HL-60/S4 treated with phorbol 12-myristate 13-acetate at 8.2 ng/mL for 4 days and 3 days (cell line): ENCODE results near the gene LONRF2.

Experiments used
- in situ Hi-C: fragments of 300-500 bp; cut with MboI; formaldehyde crosslinking; loops from 2 replicates; pipeline ENCODE4 v1.15.0; 2022; ENCODE audit warnings: low sequenced_read_pairs

Gene LONRF2

GRCh38 chr2:100240386-100240785 lies 81.9 kb downstream of the LONRF2 start:
- in situ Hi-C loops: loop anchor here (10.0 kb wide), 1 partner anchor 676 kb away; no protein-coding TSS in a partner anchor

GRCh38 chr2:100239486-100240210 lies 82.7 kb downstream of the LONRF2 start:
- in situ Hi-C loops: loop anchor here (10.0 kb wide), 1 partner anchor 675 kb away; no protein-coding TSS in a partner anchor

- in situ Hi-C loops: no loop called here
These were observed 83.8 kb downstream of the LONRF2 start for GRCh38 chr2:100238471-100238870.

DNA sequence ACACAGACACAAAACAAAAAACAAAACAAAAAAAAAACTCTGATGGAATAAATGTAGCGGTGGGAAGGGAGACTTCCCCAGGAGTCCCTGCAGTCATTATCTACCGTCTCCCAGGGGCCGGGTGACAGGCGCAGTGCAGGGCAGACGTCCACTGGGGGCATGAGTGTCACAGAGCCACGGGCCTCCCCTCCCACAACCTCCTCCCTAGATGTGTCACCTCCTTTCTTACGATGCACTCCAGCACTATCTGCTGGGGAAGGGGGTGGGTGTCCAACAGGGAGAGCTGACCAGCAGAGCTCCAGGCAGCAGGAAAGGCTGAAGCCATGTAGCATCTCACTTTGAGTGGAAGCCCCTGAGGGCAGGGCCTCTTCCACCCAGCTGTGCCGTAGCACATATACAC lies 84.5 kb downstream of the LONRF2 start:
- in situ Hi-C loops: no loop called here

DNA sequence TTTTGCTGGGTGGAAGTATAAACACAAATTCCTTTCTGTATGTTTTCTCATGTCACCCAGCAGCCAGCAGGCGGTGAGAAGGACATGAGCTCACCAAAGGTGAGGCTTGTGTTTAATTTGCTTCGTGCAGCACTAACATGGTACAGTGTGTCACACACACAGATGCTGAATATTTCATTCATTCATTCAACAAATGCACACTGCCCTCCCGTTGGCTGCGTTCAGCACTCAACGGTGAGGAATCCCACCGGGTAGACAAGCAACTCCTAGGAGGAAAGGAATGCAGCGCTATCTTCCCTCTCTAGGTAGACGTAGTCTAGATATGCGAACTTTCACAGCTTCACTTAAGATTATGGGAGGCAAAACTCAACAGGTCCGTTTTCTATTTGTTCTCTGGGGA lies 85.1 kb downstream of the LONRF2 start:
- in situ Hi-C loops: no loop called here

GRCh38 chr2:100236166-100236565 lies 86.1 kb downstream of the LONRF2 start:
- in situ Hi-C loops: no loop called here

- in situ Hi-C loops: no loop called here
These were observed 86.7 kb downstream of the LONRF2 start for GRCh38 chr2:100235581-100235980.

GRCh38 chr2:100235098-100235497 lies 87.2 kb downstream of the LONRF2 start:
- in situ Hi-C loops: no loop called here

DNA sequence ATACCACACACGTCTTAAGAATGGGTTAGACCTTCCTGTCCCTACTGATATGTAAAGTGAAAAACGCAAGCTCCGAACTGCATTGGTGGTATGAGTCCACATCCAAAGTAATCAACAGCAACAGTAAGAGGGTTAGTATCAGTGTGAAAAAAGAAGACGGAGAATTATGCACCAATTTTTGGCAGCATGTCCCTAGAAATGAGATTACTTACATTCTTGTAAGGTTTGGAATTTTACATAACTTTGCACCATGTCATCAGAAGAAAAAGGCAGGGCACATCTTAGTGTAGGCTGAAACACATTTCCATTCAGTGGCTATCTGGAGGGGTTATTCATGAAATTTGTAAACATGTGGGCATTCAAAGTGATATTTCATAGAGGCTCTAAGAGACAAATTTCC lies 88.2 kb downstream of the LONRF2 start:
- in situ Hi-C loops: no loop called here

- in situ Hi-C loops: no loop called here
These were observed 89.2 kb downstream of the LONRF2 start for GRCh38 chr2:100233061-100233460.

GRCh38 chr2:100230754-100231153 lies 91.5 kb downstream of the LONRF2 start:
- in situ Hi-C loops: no loop called here

DNA sequence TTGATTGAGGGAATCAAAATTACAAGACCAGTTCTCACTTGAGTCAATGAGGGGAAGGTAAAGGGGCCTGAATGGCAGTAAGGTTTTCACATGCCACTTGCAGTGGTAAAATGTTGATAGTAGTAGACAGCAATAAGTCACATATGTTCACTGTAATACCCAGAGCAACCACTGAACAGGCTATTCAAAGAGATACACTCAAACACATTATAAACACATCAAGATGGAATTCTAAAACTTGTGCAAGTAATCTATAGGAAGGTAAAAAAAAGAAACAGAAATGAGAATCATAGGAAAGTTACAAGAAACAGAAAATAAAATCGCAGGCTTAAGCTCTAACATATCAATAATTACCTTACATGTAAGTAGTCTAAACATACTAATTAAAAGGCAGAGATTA lies 93.3 kb downstream of the LONRF2 start:
- in situ Hi-C loops: no loop called here

DNA sequence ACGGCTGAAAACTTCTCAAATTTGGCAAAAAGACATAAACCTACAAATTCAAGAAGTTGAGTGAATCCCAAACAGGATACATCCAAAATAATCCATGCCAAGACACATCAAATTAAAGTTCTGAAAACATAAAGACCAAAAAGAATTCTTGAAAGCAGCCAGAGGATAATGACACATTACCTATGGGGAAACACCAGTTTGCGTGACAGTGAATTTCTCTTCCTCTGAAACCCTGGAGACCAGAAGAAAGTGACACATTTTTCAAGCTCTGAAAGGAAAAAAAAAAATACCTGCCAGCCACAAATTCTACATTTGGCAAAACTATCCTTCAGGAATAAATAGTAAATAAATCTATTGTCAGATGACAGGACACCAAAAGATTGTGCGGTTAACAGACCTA lies 93.9 kb downstream of the LONRF2 start:
- in situ Hi-C loops: no loop called here

DNA sequence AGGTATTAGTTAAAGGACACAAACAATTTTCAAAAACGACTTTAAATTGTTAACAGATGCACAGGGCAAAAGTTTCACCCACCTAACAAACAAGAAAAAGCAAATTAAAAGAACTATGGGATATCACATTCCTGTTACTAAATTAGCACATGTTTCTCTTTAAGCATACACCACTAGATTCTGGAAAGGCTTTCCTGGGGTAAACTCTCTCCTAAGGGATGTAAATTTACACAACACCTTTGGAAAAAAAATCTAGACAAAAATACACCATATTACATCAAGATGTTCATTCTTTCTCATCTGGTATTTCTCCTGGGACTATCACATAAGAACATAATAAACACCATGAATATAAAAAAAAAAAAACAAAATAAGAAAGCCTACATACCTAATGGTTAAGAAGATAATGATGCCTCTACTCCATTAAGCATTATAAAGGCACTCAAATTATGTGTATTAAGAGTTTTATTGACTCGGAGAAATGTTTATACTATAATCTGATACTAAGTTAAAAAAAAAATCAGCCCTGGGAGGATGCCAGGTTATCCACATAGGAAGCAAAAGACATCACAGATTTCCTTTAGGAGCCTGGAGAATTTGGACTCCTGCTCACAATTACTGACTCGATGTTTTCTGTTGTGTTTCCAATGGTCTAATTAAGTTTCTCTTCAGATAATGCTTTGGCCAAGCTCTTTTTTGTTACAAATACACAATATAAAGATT lies 97.2 kb downstream of the LONRF2 start:
- in situ Hi-C loops: no loop called here

- in situ Hi-C loops: no loop called here
These were observed 98.8 kb downstream of the LONRF2 start for GRCh38 chr2:100223502-100223901.
